T-cell (primary cell): Measurements from ENCODE around the gene SIL1. TPM values are rescaled to one million over a fixed set of nuclear protein-coding genes. Genes with fewer than 3 reads are reported as not detected.

Source experiments
- ATAC-seq, 4 experiments: fragments of 200-7000 bp in 3 of 4; fragments of 150-1000 bp in 1 of 4; cut with Tn5 transposase; replicated peaks in 1 of 4; 1 replicate in 3 of 4; 2 replicates in 1 of 4; pipeline ENCODE4 v1.10.0; 2021; ENCODE audit warnings: moderate library complexity in 3 of 4, mild to moderate bottlenecking in 2 of 4, moderate number of reproducible peaks in 1 of 4
- CTCF ChIA-PET, 2 donors: fragments of 300-600 bp; sonication (Branson Sonifier 250); formaldehyde crosslinking; loops; one replicate each; lab custom pipeline; 2022; ENCODE audit warnings: antibody characterized with exemption in 2 of 2; lab: Charles Lee
- POLR2A ChIA-PET, 2 donors: fragments of 300-600 bp; sonication (Branson Sonifier 250); formaldehyde crosslinking; loops; one replicate each; lab custom pipeline; 2022; ENCODE audit warnings: antibody characterized with exemption in 2 of 2; lab: Charles Lee
- DNase-seq, 35 experiments: peaks; one replicate each; pipeline versions ENCODE4 v3.0.0 to v3.0.0-alpha.2; 2013 to 2023
- H3K27ac ChIP-seq: one replicate; pipeline ENCODE4 v1.5.1; 2013; ENCODE audit warnings: low read length
- H3K27me3 ChIP-seq, 2 experiments: replicated peaks in 1 of 2; 1 replicate in 1 of 2; 2 replicates in 1 of 2; pipeline versions ENCODE4 v1.6.1 to v1.7.0; 2013; ENCODE audit warnings: low read length in 1 of 2, mixed read lengths in 1 of 2; ENCODE audit not compliant: control insufficient read depth in 2 of 2, insufficient read depth in 2 of 2; ENCODE audit errors: extremely low read depth in 1 of 2
- H3K36me3 ChIP-seq, 2 donors: 1 replicate in 1 of 2; 2 replicates in 1 of 2; pipeline versions ENCODE4 v1.6.1 to v1.7.0; 2013; ENCODE audit warnings: low read length in 1 of 2; ENCODE audit not compliant: control insufficient read depth in 2 of 2, insufficient read depth in 1 of 2; ENCODE audit errors: extremely low read depth in 1 of 2
- H3K4me1 ChIP-seq, 2 experiments: 1 replicate in 1 of 2; 2 replicates in 1 of 2; pipeline versions ENCODE4 v1.6.1 to v1.7.0; 2013; ENCODE audit warnings: low read length in 2 of 2, mixed read lengths in 1 of 2; ENCODE audit not compliant: insufficient read depth in 2 of 2, control insufficient read depth in 1 of 2; ENCODE audit errors: extremely low read depth in 1 of 2
- H3K4me3 ChIP-seq, 2 donors: 1 replicate in 1 of 2; 2 replicates in 1 of 2; pipeline versions ENCODE4 v1.5.1 to v1.7.0; 2013; ENCODE audit warnings: mild to moderate bottlenecking in 2 of 2, low read length in 1 of 2, moderate library complexity in 1 of 2; ENCODE audit not compliant: control insufficient read depth in 1 of 2; ENCODE audit errors: extremely low read depth in 1 of 2
- H3K9me3 ChIP-seq: 2 replicates; pipeline ENCODE4 v1.7.0; 2013
- H3K27ac Mint-ChIP-seq, 2 donors: one replicate each; pipeline ENCODE4 v1.8.0; 2020 to 2021; ENCODE audit warnings: mild to moderate bottlenecking in 2 of 2, mixed read lengths in 2 of 2
- H3K27me3 Mint-ChIP-seq, 2 donors: one replicate each; pipeline ENCODE4 v1.8.0; 2021 to 2022; ENCODE audit warnings: mixed read lengths in 2 of 2
- H3K36me3 Mint-ChIP-seq: one replicate; pipeline ENCODE4 v1.8.0; 2021; ENCODE audit warnings: mixed read lengths
- H3K4me1 Mint-ChIP-seq, 3 donors: one replicate each; pipeline ENCODE4 v1.8.0; 2020 to 2022; ENCODE audit warnings: mixed read lengths in 3 of 3, mild to moderate bottlenecking in 1 of 3
- H3K4me3 Mint-ChIP-seq, 3 donors: one replicate each; pipeline ENCODE4 v1.8.0; 2020 to 2022; ENCODE audit warnings: mild to moderate bottlenecking in 3 of 3, mixed read lengths in 3 of 3, moderate library complexity in 3 of 3
- H3K9me3 Mint-ChIP-seq, 3 donors: one replicate each; pipeline ENCODE4 v1.8.0; 2020 to 2022; ENCODE audit warnings: mixed read lengths in 3 of 3
- WGBS: methylation state at CpG from one replicate; pipeline ENCODE4 v1.1.5; 2013; ENCODE audit warnings: missing lambda C conversion rate; ENCODE audit not compliant: insufficient coverage; 5-methylcytosine and 5-hydroxymethylcytosine counted together
- total RNA-seq, 35 experiments: library from RNA in 6 of 35; stranded (reverse) in 6 of 35; fragments of 120-200 nt in 1 of 35; gene quantifications; one replicate each; pipeline versions ENCODE4 v1.2.1 to v1.2.4 and lab custom pipeline; 2013 to 2026

Gene SIL1
- total RNA-seq, 5 donors from 2014 or later (not counting 1 experiment from before 2014, with no cell fraction given) = 14.2 to 16.5 (median 15.8) TPM

- no peaks in the 10 kb centered on the region for H3K27me3 ChIP-seq
- no peaks in the 10 kb centered on the region for H3K36me3 ChIP-seq
- H3K4me1 ChIP-seq = no peaks in the 10 kb centered on the region
- peaks cover 22% of the 10 kb centered on the region for H3K36me3 Mint-ChIP-seq
- ChIA-PET POLR2A (no interaction called here), CTCF (no interaction called here)
- peaks cover 0 to 4% (median 0%) of the 10 kb centered on the region in 3 donors for H3K9me3 Mint-ChIP-seq
- H3K9me3 ChIP-seq = no peaks in the 10 kb centered on the region
- H3K27ac Mint-ChIP-seq = no peak overlapping the region
- no peaks in the 10 kb centered on the region for H3K27me3 Mint-ChIP-seq
- no peak overlapping the region for H3K4me3 Mint-ChIP-seq
- ATAC-seq = no peak
- DNase-seq = no peak
- no peak overlapping the region for H3K4me3 ChIP-seq
- H3K27ac ChIP-seq = no peak overlapping the region
- peaks cover 4 to 8% (median 7%) of the 10 kb centered on the region in 3 donors for H3K4me1 Mint-ChIP-seq
- WGBS = 92% methylated on average over 19 of the region's 25 CpGs
Measured at GRCh38 chr5:138937392-138938387, 260.5 kb downstream of the SIL1 start.

GRCh38 chr5:138936968-138937345, 261.2 kb downstream of the SIL1 start:
- 100% methylated on average over 1 of the region's 2 CpGs for WGBS
- Mint-ChIP-seq H3K27ac (no peak overlapping the region), H3K4me1 (peaks cover 3 to 8% (median 7%) of the 10 kb centered on the region in 3 donors), H3K27me3 (no peaks in the 10 kb centered on the region), H3K9me3 (peaks cover 0 to 4% (median 0%) of the 10 kb centered on the region in 3 donors), H3K36me3 (peaks cover 18% of the 10 kb centered on the region), H3K4me3 (no peak overlapping the region)
- DNase-seq = no peak
- ChIA-PET POLR2A (no interaction called here), CTCF (no interaction called here)
- Histone ChIP-seq H3K4me3 (no peak overlapping the region), H3K27ac (no peak overlapping the region), H3K4me1 (no peaks in the 10 kb centered on the region), H3K27me3 (no peaks in the 10 kb centered on the region), H3K36me3 (no peaks in the 10 kb centered on the region), H3K9me3 (no peaks in the 10 kb centered on the region)
- no peak for ATAC-seq

GRCh38 chr5:138936225-138936967, 261.8 kb downstream of the SIL1 start:
- DNase-seq = no peak
- Mint-ChIP-seq H3K36me3 (peaks cover 15% of the 10 kb centered on the region), H3K4me1 (peaks cover 0 to 8% (median 7%) of the 10 kb centered on the region in 3 donors), H3K9me3 (peaks cover 0 to 4% (median 0%) of the 10 kb centered on the region in 3 donors), H3K27ac (no peak overlapping the region), H3K4me3 (no peak overlapping the region), H3K27me3 (no peaks in the 10 kb centered on the region)
- 94% methylated on average over 18 of the region's 22 CpGs for WGBS
- H3K27ac ChIP-seq = no peak overlapping the region
- H3K9me3 ChIP-seq = no peaks in the 10 kb centered on the region
- no peak overlapping the region for H3K4me3 ChIP-seq
- ChIA-PET POLR2A (interaction anchor here in 1 of 2 donors (1.0 kb wide), 1 partner anchor 914 kb away, joined by 7 read pairs; no protein-coding TSS in a partner anchor), CTCF (no interaction called here)
- ATAC-seq = no peak
- peaks cover 0 to under 1% of the 10 kb centered on the region in 2 donors for H3K36me3 ChIP-seq
- H3K4me1 ChIP-seq = no peaks in the 10 kb centered on the region
- no peaks in the 10 kb centered on the region for H3K27me3 ChIP-seq

GRCh38 chr5:138935466-138935865, 262.7 kb downstream of the SIL1 start:
- no peak overlapping the region for H3K27ac ChIP-seq
- Mint-ChIP-seq H3K27ac (no peak overlapping the region), H3K9me3 (no peaks in the 10 kb centered on the region), H3K27me3 (no peaks in the 10 kb centered on the region), H3K36me3 (peaks cover 13% of the 10 kb centered on the region), H3K4me1 (peaks cover 0 to under 1% (median 0%) of the 10 kb centered on the region in 3 donors), H3K4me3 (no peak overlapping the region)
- H3K4me3 ChIP-seq = no peak overlapping the region
- ChIA-PET CTCF (no interaction called here), POLR2A (interaction anchor here in 1 of 2 donors (1.0 kb wide), 1 partner anchor 913 kb away, joined by 7 read pairs; no protein-coding TSS in a partner anchor)
- H3K36me3 ChIP-seq = peaks cover 0 to 4% of the 10 kb centered on the region in 2 donors
- WGBS = over 99% methylated on average over 9 of the region's 10 CpGs
- DNase-seq (no peak), ATAC-seq (no peak)
- H3K4me1 ChIP-seq = no peaks in the 10 kb centered on the region
- no peaks in the 10 kb centered on the region for H3K9me3 ChIP-seq
- no peaks in the 10 kb centered on the region for H3K27me3 ChIP-seq

GRCh38 chr5:138934971-138935370, 263.2 kb downstream of the SIL1 start:
- CTCF ChIA-PET = no interaction called here
- Histone ChIP-seq H3K36me3 (peaks cover 0 to 4% of the 10 kb centered on the region in 2 donors), H3K4me1 (no peaks in the 10 kb centered on the region), H3K27me3 (no peaks in the 10 kb centered on the region), H3K9me3 (no peaks in the 10 kb centered on the region), H3K27ac (no peak overlapping the region), H3K4me3 (no peak overlapping the region)
- Mint-ChIP-seq H3K4me3 (no peak overlapping the region), H3K9me3 (no peaks in the 10 kb centered on the region), H3K4me1 (no peaks in the 10 kb centered on the region), H3K27me3 (no peaks in the 10 kb centered on the region), H3K27ac (no peak overlapping the region), H3K36me3 (peaks cover 13% of the 10 kb centered on the region)
- POLR2A ChIA-PET = interaction anchor here in 1 of 2 donors (1.0 kb wide), 1 partner anchor 912 kb away, joined by 7 read pairs; no protein-coding TSS in a partner anchor
- no peak for ATAC-seq
- WGBS = 97% methylated on average over 12 of the region's 12 CpGs
- no peak for DNase-seq
